HepG2 (cell line): ENCODE measurements around the gene TP53TG5. TPM values are rescaled to one million over a fixed set of nuclear protein-coding genes. Genes with fewer than 3 reads are reported as not detected.

Experiments
- ATAD3A ChIP-seq: sonication (generic); formaldehyde crosslinking; IDR thresholded peaks from 2 replicates; pipeline ENCODE4 v1.4.0; 2020; ENCODE audit warnings: missing genetic modification reagents
- GTF2F1 ChIP-seq: fragments of 150-350 bp; IDR thresholded peaks from 2 replicates; pipeline ENCODE4 v1.6.1; 2014; ENCODE audit warnings: low read length
- MIXL1 ChIP-seq: IDR thresholded peaks from 2 replicates; pipeline ENCODE4 v1.6.1; 2016
- MXI1 ChIP-seq: IDR thresholded peaks from 3 replicates; pipeline ENCODE4 v1.6.1; 2012; ENCODE audit warnings: low read depth, low read length, inconsistent platforms, borderline replicate concordance
- SKIL ChIP-seq: sonication (generic); formaldehyde crosslinking; IDR thresholded peaks from 2 replicates; pipeline ENCODE4 v1.8.0; 2022; ENCODE audit warnings: missing genetic modification reagents, mild to moderate bottlenecking, moderate library complexity, borderline replicate concordance
- SNAPC2 ChIP-seq: sonication (generic); formaldehyde crosslinking; IDR thresholded peaks from 2 replicates; pipeline ENCODE4 v1.8.1; 2022; ENCODE audit warnings: mild to moderate bottlenecking, missing genetic modification reagents
- SOX6 ChIP-seq, 2 experiments: fragments of 450-650 bp in 1 of 2; sonication (generic) in 1 of 2; formaldehyde crosslinking in 1 of 2; IDR thresholded peaks; 2 replicates each; pipeline versions ENCODE4 v1.4.0 to v1.6.1; 2017 to 2020; ENCODE audit warnings: antibody characterized with exemption in 1 of 2, mild to moderate bottlenecking in 1 of 2, missing genetic modification reagents in 1 of 2
- TFDP1 ChIP-seq: IDR thresholded peaks from 2 replicates; pipeline ENCODE4 v1.6.1; 2016; ENCODE audit warnings: missing compliant biosample characterization, missing genetic modification reagents, borderline replicate concordance
- ZIK1 ChIP-seq: sonication (generic); formaldehyde crosslinking; IDR thresholded peaks from 2 replicates; pipeline ENCODE4 v1.5.0; 2020; ENCODE audit warnings: mild to moderate bottlenecking, low read depth, missing genetic modification reagents, borderline replicate concordance
- ZNF30 ChIP-seq: sonication (generic); formaldehyde crosslinking; IDR thresholded peaks from 2 replicates; pipeline ENCODE4 v1.5.0; 2020; ENCODE audit warnings: mild to moderate bottlenecking, missing genetic modification reagents
- ZNF780A ChIP-seq: sonication (generic); formaldehyde crosslinking; IDR thresholded peaks from 2 replicates; pipeline ENCODE4 v1.8.0; 2022; ENCODE audit warnings: mild to moderate bottlenecking, missing genetic modification reagents, moderate library complexity
- polyA plus RNA-seq, 8 experiments: library from polyadenylated mRNA; depleted of rRNA in 3 of 8; stranded (reverse) in 7 of 8; unstranded in 1 of 8; fragments of >200 nt; fragmentation: Illumina TruSeq in 4 of 8; extraction: Trizol in 4 of 8; gene quantifications; 2 replicates each; pipeline versions ENCODE4 v1.2.1 to v1.2.3, GENCODE V29; 2011 to 2016; ENCODE audit warnings: low read depth in 4 of 8, missing spikeins in 1 of 8, mixed read lengths in 1 of 8; ENCODE audit not compliant: insufficient read depth in 1 of 8
- total RNA-seq, 5 experiments: library from RNA; depleted of rRNA; stranded (reverse); fragments of >200 nt; fragmentation: Illumina TruSeq; extraction: Trizol; gene quantifications; 2 replicates each; pipeline ENCODE4 v1.2.3, GENCODE V29; 2016; ENCODE audit warnings: low read depth in 1 of 5
- TF ChIP-seq, protein P1 (sequence below): sonication (generic); formaldehyde crosslinking; IDR thresholded peaks from 2 replicates; pipeline ENCODE4 v1.5.1; 2020; ENCODE audit warnings: mild to moderate bottlenecking, missing genetic modification reagents, borderline replicate concordance
- TF ChIP-seq, protein P2 (sequence below): fragments of 450-650 bp; IDR thresholded peaks from 2 replicates; pipeline ENCODE4 v1.6.1; 2017; ENCODE audit warnings: mild to moderate bottlenecking
- TF ChIP-seq, protein P3 (sequence below): sonication (generic); formaldehyde crosslinking; IDR thresholded peaks from 2 replicates; pipeline ENCODE4 v1.5.0; 2020; ENCODE audit warnings: mild to moderate bottlenecking, missing genetic modification reagents

Gene TP53TG5
- total and polyA plus RNA-seq, 2 of the 13 experiments (the other 11 are each of a cell fraction or from before 2014, with no cell fraction given) = 0.11 TPM; not detected in 1

DNA sequence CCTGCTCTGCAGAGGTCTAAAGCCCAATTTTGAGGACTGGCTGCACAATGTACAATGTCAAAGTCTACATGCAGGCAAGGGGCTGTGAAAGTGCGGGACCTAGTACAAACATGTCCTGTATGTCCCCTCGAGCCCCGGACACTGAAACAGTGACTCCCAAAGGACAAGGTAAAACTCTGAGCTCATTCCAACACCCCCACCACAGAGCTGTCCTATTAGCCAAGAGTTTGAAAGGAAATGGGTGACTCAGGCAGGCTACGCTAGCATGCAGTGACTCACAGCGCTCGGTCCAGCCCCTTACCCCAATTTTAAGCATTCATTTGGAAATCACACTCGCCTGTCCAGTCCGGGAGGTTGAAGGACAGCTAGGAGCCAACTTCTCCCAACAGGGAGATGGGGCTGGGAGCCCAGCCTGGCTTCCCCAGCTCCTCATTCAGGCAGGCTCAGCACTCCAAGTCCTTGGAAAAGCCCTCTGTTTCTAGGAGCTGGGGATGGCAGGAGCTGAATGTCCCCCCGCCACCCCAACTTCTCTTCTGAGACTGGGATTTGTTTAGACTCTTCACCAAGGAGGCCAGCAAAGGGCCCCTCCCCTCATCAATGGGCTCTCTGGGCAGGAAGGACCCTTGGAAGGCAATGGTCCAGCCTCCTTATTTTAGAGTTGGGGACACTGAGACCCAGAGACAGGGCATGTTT lies 33.8 kb downstream of the TP53TG5 start (continued):
- TF ChIP-seq SKIL (CRISPR knock-in tag) = no peak; the same call in none of the 2 replicates
- no peak for TF ChIP-seq ZIK1
- TF ChIP-seq MXI1 = no peak; the same call in 2 of the 3 replicates
- peak; percentile 83; the same call in 1 of the 2 replicates for TF ChIP-seq MIXL1 (CRISPR knock-in tag)
- no peak for TF ChIP-seq ZNF30 (CRISPR knock-in tag)
- no peak for TF ChIP-seq GTF2F1
- 0 out of 2 replicates have a peak, but pooled peaks have one; percentile 78 for TF ChIP-seq SNAPC2 (CRISPR knock-in tag)
- TF ChIP-seq, protein P1, sequence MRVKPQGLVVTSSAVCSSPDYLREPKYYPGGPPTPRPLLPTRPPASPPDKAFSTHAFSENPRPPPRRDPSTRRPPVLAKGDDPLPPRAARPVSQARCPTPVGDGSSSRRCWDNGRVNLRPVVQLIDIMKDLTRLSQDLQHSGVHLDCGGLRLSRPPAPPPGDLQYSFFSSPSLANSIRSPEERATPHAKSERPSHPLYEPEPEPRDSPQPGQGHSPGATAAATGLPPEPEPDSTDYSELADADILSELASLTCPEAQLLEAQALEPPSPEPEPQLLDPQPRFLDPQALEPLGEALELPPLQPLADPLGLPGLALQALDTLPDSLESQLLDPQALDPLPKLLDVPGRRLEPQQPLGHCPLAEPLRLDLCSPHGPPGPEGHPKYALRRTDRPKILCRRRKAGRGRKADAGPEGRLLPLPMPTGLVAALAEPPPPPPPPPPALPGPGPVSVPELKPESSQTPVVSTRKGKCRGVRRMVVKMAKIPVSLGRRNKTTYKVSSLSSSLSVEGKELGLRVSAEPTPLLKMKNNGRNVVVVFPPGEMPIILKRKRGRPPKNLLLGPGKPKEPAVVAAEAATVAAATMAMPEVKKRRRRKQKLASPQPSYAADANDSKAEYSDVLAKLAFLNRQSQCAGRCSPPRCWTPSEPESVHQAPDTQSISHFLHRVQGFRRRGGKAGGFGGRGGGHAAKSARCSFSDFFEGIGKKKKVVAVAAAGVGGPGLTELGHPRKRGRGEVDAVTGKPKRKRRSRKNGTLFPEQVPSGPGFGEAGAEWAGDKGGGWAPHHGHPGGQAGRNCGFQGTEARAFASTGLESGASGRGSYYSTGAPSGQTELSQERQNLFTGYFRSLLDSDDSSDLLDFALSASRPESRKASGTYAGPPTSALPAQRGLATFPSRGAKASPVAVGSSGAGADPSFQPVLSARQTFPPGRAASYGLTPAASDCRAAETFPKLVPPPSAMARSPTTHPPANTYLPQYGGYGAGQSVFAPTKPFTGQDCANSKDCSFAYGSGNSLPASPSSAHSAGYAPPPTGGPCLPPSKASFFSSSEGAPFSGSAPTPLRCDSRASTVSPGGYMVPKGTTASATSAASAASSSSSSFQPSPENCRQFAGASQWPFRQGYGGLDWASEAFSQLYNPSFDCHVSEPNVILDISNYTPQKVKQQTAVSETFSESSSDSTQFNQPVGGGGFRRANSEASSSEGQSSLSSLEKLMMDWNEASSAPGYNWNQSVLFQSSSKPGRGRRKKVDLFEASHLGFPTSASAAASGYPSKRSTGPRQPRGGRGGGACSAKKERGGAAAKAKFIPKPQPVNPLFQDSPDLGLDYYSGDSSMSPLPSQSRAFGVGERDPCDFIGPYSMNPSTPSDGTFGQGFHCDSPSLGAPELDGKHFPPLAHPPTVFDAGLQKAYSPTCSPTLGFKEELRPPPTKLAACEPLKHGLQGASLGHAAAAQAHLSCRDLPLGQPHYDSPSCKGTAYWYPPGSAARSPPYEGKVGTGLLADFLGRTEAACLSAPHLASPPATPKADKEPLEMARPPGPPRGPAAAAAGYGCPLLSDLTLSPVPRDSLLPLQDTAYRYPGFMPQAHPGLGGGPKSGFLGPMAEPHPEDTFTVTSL (CRISPR knock-in tag) = peak; percentile 83
- TF ChIP-seq, protein P2, sequence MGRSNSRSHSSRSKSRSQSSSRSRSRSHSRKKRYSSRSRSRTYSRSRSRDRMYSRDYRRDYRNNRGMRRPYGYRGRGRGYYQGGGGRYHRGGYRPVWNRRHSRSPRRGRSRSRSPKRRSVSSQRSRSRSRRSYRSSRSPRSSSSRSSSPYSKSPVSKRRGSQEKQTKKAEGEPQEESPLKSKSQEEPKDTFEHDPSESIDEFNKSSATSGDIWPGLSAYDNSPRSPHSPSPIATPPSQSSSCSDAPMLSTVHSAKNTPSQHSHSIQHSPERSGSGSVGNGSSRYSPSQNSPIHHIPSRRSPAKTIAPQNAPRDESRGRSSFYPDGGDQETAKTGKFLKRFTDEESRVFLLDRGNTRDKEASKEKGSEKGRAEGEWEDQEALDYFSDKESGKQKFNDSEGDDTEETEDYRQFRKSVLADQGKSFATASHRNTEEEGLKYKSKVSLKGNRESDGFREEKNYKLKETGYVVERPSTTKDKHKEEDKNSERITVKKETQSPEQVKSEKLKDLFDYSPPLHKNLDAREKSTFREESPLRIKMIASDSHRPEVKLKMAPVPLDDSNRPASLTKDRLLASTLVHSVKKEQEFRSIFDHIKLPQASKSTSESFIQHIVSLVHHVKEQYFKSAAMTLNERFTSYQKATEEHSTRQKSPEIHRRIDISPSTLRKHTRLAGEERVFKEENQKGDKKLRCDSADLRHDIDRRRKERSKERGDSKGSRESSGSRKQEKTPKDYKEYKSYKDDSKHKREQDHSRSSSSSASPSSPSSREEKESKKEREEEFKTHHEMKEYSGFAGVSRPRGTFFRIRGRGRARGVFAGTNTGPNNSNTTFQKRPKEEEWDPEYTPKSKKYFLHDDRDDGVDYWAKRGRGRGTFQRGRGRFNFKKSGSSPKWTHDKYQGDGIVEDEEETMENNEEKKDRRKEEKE = no peak
- TF ChIP-seq TFDP1 = peak; percentile 12; the same call in 1 of the 2 replicates
- no peak for TF ChIP-seq ATAD3A (CRISPR knock-in tag)
- no peak for TF ChIP-seq SOX6 (IDR thresholded peaks at IDR 0.05)
- peak; percentile 20; the same call in 1 of the 2 replicates for TF ChIP-seq SOX6 (CRISPR knock-in tag; IDR thresholded peaks at IDR 0.05)
- TF ChIP-seq, protein P3, sequence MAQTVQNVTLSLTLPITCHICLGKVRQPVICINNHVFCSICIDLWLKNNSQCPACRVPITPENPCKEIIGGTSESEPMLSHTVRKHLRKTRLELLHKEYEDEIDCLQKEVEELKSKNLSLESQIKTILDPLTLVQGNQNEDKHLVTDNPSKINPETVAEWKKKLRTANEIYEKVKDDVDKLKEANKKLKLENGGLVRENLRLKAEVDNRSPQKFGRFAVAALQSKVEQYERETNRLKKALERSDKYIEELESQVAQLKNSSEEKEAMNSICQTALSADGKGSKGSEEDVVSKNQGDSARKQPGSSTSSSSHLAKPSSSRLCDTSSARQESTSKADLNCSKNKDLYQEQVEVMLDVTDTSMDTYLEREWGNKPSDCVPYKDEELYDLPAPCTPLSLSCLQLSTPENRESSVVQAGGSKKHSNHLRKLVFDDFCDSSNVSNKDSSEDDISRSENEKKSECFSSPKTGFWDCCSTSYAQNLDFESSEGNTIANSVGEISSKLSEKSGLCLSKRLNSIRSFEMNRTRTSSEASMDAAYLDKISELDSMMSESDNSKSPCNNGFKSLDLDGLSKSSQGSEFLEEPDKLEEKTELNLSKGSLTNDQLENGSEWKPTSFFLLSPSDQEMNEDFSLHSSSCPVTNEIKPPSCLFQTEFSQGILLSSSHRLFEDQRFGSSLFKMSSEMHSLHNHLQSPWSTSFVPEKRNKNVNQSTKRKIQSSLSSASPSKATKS (CRISPR knock-in tag) = no peak
- no peak for TF ChIP-seq ZNF780A (CRISPR knock-in tag)
